ENCODE data around the gene SERPINB3. TPM values are rescaled to one million over a fixed set of nuclear protein-coding genes. Genes with fewer than 3 reads are reported as not detected.

Gene SERPINB3
- total and polyA plus RNA-seq, 2 of the 13 experiments (the other 11 are each of a cell fraction or from before 2014, with no cell fraction given), result not detected

DNA sequence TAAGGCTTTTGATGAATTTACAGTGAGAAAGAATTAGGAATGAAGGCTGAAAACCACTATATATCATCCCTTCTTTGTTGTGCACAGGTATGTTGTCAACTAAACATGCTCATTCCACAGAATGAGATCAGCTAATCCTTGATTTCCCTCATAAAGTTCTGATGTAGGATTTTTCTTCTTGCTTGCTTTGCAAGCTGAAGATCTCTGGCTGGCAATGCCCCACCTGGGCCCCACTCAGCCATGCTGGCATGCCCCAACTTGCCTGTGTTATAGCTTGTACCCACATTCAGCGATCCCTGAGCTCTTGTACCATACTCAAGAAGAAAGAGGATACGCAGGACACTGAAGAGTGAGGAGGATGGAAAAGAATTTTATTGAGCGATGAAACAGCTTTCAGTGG, 23.0 kb upstream of the SERPINB3 start (continued):
- TF ChIP-seq, protein P1, sequence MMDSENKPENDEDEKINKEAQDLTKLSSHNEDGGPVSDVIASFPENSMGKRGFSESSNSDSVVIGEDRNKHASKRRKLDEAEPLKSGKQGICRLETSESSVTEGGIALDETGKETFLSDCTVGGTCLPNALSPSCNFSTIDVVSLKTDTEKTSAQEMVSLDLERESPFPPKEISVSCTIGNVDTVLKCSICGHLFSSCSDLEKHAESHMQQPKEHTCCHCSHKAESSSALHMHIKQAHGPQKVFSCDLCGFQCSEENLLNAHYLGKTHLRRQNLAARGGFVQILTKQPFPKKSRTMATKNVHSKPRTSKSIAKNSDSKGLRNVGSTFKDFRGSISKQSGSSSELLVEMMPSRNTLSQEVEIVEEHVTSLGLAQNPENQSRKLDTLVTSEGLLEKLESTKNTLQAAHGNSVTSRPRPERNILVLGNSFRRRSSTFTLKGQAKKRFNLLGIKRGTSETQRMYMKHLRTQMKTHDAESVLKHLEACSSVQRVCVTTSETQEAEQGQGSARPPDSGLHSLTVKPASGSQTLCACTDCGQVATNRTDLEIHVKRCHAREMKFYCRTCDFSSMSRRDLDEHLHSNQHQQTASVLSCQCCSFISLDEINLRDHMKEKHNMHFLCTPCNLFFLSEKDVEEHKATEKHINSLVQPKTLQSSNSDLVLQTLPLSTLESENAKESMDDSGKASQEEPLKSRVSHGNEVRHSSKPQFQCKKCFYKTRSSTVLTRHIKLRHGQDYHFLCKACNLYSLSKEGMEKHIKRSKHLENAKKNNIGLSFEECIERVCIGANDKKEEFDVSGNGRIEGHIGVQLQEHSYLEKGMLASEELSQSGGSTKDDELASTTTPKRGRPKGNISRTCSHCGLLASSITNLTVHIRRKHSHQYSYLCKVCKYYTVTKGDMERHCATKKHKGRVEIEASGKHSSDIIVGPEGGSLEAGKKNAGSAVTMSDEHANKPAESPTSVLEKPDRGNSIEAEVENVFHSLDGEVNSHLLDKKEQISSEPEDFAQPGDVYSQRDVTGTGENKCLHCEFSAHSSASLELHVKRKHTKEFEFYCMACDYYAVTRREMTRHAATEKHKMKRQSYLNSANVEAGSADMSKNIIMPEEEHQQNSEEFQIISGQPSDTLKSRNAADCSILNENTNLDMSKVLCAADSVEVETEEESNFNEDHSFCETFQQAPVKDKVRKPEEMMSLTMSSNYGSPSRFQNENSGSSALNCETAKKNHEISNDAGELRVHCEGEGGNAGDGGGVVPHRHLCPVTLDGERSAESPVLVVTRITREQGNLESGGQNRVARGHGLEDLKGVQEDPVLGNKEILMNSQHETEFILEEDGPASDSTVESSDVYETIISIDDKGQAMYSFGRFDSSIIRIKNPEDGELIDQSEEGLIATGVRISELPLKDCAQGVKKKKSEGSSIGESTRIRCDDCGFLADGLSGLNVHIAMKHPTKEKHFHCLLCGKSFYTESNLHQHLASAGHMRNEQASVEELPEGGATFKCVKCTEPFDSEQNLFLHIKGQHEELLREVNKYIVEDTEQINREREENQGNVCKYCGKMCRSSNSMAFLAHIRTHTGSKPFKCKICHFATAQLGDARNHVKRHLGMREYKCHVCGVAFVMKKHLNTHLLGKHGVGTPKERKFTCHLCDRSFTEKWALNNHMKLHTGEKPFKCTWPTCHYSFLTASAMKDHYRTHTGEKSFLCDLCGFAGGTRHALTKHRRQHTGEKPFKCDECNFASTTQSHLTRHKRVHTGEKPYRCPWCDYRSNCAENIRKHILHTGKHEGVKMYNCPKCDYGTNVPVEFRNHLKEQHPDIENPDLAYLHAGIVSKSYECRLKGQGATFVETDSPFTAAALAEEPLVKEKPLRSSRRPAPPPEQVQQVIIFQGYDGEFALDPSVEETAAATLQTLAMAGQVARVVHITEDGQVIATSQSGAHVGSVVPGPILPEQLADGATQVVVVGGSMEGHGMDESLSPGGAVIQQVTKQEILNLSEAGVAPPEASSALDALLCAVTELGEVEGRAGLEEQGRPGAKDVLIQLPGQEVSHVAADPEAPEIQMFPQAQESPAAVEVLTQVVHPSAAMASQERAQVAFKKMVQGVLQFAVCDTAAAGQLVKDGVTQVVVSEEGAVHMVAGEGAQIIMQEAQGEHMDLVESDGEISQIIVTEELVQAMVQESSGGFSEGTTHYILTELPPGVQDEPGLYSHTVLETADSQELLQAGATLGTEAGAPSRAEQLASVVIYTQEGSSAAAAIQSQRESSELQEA (CRISPR knock-in tag; IDR thresholded peaks at IDR 0.05; ENCODE audit: not compliant biosample characterization), result no peak
- TF ChIP-seq, protein P2, sequence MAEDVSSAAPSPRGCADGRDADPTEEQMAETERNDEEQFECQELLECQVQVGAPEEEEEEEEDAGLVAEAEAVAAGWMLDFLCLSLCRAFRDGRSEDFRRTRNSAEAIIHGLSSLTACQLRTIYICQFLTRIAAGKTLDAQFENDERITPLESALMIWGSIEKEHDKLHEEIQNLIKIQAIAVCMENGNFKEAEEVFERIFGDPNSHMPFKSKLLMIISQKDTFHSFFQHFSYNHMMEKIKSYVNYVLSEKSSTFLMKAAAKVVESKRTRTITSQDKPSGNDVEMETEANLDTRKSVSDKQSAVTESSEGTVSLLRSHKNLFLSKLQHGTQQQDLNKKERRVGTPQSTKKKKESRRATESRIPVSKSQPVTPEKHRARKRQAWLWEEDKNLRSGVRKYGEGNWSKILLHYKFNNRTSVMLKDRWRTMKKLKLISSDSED (CRISPR knock-in tag; IDR thresholded peaks at IDR 0.05), result no peak
- TF ChIP-seq CENPT (CRISPR knock-in tag; IDR thresholded peaks at IDR 0.05; ENCODE audit: low read depth) (no peak), ZNF891 (CRISPR knock-in tag; IDR thresholded peaks at IDR 0.05) (no peak), SOX13 (IDR thresholded peaks at IDR 0.05) (no peak), SOX13 (CRISPR knock-in tag; conservative IDR thresholded peaks at IDR 0.05 in 1 of 2, IDR thresholded peaks at IDR 0.05 in 1 of 2) (no peak)
